T-helper 9 cell (primary cell): ENCODE data around the gene OIP5.
A peak's percentile ranks its signal among the peaks of the same experiment; 100 is the strongest.
"Not testable (repeated sequence)": the region's sequence is repeated elsewhere in the genome, so short reads cannot be mapped to it uniquely, and the experiment has no call there.

Experiments used
- DNase-seq: peaks from one replicate; pipeline ENCODE4 v3.0.0-alpha.2; 2020

OIP5 gene

GRCh38 chr15:41301139-41301538 lies 31.3 kb downstream of the OIP5 start:
- DNase-seq = not testable (repeated sequence)

GRCh38 chr15:41292521-41292920 lies 39.9 kb downstream of the OIP5 start:
- DNase-seq = no peak

DNA sequence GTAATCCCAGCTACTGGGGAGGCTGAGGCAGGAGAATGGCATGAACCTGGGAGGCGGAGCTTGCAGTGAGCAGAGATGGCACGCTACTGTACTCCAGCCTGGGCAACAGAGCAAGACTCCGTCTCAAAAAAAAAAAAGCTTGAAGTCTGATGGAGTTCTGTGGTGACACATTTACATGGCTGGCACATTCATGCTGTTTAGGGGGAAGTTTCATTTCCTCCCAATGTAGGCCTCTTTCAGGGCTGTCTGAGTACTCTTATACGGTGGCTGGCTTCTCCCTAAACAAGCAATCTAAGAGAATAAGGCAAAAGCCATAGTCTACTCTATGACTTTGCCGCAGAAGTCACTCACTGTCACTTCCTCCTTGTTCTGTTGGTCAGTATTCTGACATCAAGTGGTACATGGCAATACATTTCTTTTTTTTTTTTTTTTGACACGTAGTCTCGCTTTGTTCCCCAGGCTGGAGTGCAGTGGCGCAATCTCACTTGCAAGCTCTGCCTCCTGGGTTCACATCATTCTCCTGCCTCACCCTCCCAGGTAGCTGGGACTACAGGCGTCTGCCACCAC lies 41.2 kb downstream of the OIP5 start:
- DNase-seq = no peak

- no peak for DNase-seq
Measured at GRCh38 chr15:41289953-41290352, 42.4 kb downstream of the OIP5 start.

- DNase-seq = no peak
Measured at GRCh38 chr15:41288464-41288863, 43.9 kb downstream of the OIP5 start.

DNA sequence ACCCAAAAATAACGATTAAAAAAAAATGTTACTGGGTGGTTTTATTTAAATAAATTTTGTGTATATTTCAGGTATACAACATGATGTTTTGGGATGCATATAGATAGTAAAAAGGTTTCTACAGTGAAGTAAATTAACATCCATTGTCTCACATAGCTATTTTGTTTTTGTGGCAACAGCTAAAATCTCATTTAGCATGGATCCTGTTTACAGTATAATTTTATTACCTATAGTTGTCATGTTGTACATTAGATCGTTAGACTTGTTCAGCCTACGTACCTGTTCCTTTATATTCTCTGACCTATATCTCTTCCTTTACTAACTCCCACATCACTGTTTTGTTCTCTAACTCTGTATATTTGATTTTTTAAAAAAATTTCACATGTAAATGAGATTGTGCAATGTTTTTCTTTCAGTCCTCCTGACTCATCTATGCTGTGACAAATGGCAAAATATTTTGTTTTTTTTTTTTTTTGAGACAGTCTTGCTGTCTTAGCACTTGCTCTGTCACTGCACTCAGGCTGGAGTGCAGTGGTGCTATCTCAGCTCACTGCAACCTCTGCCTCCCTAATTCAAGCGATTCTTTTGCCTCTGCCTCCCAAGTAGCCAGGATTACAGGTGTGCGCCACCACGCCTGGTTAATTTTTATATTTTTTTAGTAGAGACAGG lies 45.6 kb downstream of the OIP5 start:
- no peak for DNase-seq

DNA sequence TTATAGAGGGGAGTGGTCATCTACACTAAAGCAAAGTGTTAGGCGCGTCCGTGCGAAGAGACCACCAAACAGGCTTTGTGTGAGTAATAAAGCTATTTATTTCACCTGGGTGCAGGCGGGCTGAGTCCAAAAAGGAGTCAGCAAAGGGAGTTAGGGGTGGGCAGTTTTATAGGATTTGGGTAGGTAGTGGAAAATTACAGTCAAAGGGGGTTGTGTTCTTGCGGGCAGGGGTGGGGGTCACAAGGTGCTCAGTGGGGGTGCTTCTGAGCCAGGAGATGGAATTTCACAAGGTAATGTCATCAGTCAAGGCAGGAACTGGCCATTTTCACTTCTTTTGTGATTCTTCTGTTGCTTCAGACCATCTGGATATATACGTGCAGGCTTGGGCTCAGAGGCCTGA lies 47.1 kb downstream of the OIP5 start:
- no peak for DNase-seq

DNA sequence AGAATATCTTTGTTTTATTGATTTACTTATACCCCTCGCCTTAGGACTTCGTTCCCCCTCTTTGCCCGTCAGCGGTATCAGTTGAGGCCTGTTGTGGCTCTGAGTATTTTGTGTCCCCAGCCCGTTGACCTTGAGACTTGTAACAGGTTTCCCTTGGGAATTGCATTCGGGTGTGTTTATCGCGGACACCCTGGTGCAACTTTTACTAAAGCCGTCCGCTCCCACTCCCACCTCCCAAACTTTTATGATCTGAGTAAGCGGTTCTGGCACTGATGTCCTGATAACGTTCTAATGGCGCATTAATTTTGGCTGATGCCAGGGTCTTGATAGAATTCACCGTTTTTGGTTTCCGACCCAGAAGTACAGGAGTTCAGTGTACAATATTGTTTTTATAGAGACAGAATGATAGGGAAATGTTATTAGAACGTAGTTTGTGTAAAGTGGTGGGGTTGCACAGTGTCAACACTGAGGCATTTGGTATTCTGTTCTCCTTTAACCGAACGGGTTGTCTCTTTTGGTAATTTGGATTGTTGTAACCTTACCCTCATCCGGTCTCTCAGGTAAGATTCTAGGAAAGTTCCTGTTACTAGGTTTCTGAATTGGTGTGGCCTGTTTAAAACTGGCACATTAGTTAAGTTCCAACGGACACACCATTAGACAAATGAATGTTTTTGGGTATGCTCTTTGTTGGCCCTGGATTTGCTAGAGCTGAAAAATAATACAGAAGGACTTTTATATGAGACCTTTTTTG lies 47.8 kb downstream of the OIP5 start:
- DNase-seq = no peak

- peak; percentile 95 for DNase-seq
Measured at GRCh38 chr15:41283653-41284426, 48.6 kb downstream of the OIP5 start.

GRCh38 chr15:41282980-41283652 lies 49.3 kb downstream of the OIP5 start:
- not testable (repeated sequence) for DNase-seq

- not testable (repeated sequence) for DNase-seq
Measured at GRCh38 chr15:41282436-41282835, 50.0 kb downstream of the OIP5 start.

GRCh38 chr15:41281236-41281635 lies 51.2 kb downstream of the OIP5 start:
- no peak for DNase-seq

DNA sequence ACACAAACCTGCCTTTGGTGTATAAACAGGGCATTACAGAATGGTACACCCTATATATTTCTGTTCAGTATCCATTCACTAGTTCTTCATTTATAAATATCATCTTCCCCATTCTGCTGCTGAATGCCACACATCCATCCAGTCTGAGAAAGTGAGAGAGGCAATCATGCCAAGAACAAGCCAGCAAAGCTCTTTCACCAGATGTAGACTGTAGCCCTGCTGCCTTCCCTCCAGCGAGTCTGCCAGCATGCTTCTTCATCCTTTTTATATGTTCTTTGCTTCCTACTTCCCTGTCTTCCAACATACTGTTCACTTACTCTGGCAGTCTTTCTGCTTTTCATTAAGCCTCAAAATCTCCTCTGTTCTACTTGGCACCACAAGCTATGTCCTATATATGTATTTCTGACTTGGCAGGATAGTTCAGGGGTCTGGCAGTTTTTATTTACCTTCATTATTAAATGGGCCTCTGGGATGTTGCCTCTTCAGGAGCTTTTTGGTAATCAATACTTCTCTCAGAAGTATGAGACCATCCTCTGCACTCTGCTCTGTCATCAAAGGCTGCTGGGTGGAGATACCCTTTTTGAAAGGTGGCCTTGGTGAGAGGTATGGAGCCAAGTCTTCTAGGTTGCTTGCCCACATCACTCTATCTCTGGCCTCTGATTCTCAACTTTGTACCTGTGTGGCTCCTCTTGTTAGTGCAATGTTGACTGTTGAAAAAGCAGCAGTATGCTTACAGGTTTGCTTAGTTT lies 52.7 kb downstream of the OIP5 start:
- no peak for DNase-seq

GRCh38 chr15:41278319-41278718 lies 54.1 kb downstream of the OIP5 start:
- DNase-seq = no peak

DNA sequence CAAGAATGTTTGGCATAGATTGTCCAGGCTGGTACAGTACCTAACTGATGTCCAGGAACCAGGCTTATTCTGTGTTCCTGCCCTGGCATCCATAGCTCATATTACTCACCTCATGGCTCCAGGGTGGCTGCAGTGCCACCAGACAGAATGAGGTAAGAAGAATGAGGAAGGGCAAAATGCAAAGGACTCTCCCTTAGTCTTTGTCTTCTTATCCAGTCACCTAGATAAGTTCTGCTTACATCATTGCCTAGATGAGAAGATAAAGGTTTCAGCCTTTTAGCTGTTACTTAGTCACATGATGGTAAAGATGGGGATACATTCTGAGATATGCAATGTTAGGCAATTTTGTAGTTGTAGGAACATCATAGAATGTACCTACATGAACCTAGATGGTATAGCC lies 55.6 kb downstream of the OIP5 start:
- DNase-seq = no peak

GRCh38 chr15:41269887-41270286 lies 62.5 kb downstream of the OIP5 start:
- no peak for DNase-seq

GRCh38 chr15:41263891-41264351 lies 68.5 kb downstream of the OIP5 start:
- no peak for DNase-seq

DNA sequence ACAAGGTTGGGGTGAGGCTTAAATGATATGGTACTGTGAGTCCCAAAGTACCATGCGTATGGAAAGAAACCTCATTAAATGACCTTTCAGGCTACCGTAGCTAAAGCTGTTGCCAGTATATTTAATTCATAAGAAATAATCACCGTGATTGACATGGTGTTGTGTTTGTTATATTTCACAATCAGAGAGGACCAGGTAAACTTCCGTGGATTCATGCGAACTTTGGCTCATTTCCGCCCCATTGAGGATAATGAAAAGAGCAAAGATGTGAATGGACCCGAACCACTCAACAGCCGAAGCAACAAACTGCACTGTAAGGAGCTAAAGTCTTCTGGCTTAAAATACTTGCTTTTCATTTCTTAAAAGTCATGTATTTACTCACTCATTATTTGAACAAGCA lies 69.8 kb downstream of the OIP5 start:
- no peak for DNase-seq

GRCh38 chr15:41260924-41261323 lies 71.5 kb downstream of the OIP5 start:
- not testable (repeated sequence) for DNase-seq

DNA sequence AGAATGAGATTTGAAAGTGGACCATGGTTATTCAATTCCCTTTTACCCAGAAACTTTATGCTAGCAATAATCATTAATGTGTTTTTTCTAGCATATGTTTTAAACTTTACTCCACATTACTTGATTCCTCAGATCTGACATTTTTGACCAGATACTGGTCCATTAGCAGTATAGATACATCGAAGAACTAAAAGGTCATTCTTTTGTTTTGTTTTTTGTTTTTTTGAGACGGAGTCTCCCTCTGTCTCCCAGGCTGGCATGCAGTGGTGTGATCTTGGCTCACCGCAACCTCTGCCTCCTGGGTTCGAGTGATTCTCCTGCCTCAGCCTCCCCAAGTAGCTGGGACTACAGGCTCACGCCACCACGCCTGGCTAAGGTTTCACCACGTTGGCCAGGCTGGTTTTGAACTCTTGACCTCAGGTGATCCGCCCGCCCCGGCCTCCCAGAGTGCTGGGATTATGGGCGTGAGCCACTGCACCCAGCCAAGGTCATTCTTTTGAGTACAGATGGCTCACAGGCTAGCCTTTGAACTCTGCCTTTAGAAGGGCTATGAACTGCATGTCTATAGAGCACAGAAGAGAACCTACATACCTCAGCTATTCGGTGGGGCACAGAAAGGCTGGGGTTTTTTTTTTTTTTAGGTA lies 72.7 kb downstream of the OIP5 start:
- no peak for DNase-seq
